HS-5 (cell line): ENCODE measurements around the gene MAP3K4.

ENCODE experiments used
- DNase-seq: peaks from one replicate; pipeline ENCODE4 v3.0.0-alpha.2; 2012; ENCODE audit warnings: low read depth

Gene MAP3K4

DNA sequence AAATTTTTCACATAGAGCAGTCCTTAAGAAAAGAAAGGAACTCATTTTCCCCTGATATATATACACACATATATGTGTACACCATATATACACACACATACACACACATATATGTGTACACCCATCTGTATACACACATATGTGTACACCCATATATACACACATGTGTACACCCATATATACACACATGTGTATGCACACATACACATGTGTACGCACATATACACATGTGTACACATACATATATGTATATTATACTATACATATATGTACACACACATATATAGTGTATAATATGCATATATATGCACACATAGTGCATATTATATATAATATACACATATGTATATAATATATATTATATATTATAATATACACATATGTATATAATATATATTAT, 9.1 kb downstream of the MAP3K4 start:
- no peak for DNase-seq

DNA sequence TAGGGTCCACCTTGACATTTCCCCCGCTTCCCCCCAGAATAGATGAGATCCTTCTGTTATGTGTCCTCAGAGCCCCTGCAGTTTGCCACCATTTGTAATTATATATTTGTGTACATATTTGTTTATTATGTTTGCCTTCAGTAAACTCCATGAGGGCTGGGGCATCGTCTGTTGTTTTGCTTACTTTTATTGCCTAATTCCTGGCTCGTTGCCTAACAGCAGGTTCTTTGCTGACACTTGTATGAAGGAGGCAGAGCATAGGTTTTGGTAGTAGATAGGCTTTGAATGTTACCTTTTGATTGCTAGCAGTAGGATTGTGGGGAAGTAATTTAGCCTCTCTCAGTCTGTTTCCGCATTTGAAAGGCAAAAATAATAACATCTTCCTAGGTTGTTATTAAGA, 9.9 kb downstream of the MAP3K4 start:
- DNase-seq, result no peak

DNA sequence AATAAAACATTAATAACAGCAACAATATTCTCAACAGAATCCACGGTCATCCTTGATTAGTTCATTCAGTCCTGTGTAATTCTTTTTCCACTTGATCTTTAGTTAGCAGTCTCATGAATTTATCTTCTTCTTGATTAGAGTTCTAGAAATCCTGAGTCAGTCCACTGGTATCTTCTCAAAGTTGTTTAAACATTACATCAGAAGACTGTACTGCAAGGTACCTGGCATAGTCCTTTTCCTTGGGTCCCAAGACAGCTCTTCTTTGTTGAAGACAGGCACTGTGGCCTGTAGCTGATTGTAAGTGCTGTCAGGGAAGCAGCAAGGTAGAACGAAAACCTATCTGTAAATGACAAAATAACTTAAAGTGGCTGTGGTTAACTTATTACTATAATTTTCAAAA, 11.8 kb downstream of the MAP3K4 start:
- DNase-seq, result no peak

DNA sequence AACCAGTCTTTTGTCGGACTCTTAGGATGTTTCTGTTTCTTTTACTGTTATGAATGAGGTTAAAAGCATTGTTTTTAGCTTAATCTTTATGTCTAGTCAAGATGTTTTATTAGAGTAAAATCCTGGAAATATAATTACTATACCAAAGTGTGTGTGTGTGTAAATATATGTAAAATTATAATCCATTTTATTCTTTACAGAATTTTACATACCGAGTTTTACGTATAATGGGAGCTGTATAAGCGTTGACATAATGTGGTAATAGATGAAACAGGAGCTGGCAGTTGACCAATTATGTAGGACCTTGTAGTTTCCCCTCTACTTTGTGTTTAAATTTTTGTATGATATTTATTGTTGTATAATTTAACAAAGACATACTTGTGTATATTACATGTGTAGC, 16.7 kb downstream of the MAP3K4 start:
- DNase-seq, result no peak

DNA sequence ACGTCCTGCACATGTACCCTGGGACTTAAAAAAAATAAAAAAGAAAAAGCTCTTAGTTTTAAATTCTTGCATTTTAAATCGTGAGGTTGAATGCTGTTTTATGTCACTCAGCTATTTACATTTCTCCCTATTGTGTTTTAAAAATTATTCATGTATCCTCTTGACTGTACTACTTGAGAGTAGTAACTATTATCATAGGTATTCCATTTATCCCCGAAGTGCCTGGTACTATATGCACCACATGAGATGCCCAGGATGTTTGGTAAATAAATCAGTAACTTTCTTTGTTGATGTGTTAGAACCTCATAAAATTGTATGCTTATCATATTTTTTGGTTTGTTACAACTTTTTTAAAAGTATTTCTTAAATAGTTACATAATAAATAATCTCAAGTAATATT, 18.4 kb downstream of the MAP3K4 start:
- no peak for DNase-seq

DNA sequence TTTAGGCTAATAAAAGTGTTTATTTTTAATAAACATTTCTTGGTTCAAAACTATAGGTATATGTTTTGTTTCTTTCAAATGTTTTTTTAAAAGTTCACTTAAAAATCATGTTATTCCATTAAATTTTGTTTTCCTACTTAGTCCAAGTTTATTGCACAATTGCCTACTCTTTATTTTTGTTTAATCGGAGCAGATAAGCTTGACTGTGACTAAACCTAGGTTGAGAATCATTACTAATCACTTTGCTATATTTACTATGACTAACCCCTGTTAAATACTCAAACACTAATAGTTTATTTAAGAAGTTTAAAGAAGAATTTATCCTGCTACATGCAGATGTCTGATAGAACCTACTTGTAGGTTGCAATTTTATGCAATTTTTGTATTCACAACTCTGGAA, 18.8 kb downstream of the MAP3K4 start:
- no peak for DNase-seq

DNA sequence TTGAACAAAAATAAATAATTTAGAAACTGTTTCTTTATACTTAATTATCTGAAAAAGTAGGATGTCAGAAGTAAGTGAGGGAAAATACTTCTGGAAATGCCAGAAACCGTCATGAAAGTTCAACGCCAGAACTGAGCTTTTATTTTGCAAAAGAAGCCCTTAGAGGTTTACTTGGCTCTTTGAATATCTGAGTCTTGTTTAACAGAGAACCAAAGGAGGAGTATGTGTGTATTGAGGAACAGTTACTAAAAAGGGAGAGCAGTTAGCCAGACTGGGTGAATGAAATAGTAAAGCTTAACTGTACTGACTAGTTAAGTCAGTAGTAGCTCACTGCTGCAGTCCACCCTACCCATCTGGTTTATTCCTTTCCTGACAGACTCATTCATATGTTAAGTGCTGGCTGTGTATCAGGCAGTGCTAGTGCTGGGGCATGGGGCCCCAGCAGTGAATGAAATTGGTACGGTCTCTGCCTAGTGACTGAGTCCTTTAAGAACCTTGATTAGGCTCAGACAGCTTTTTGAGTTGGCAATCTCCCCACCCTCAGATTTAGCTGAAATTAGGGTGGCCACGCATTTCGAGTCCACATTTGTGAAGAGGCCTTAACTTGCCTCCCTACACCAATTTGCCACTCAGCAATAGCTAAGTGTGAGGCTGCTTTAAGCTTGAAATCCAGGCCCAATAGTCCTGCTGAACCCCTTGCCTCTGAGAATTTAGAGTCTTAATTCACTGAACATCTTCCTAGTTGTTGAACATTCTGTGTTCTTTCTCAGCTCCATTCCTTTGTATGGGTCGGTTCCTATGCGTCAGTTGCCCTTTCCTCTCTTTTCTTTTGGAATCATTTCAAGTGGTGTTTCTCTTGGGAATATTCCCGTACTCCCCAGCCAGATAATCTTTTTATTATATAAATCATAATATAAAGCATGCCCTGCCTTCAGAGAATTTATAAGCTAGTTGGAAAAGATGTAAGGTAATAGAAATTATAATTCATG, 20.2 kb downstream of the MAP3K4 start:
- no peak for DNase-seq

DNA sequence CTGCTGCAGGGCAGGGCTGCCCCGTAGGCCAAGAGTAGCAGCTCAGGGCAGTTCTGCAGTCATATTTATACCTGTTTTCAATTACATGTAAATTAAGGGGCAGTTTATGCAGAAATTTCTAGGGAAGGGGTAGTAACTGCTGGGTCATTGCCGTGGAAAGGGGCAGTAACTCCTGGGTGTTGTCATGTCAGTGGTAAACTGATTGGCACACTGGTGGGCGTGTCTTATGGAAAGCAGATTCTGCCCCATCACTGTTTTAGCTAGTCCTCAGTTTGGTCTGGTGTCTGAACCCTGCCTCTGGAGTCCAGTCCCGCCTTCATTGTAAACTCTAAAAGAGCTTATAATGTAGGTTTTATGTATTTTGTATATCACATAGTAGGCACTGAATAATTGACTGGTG, 22.1 kb downstream of the MAP3K4 start:
- DNase-seq, result no peak

DNA sequence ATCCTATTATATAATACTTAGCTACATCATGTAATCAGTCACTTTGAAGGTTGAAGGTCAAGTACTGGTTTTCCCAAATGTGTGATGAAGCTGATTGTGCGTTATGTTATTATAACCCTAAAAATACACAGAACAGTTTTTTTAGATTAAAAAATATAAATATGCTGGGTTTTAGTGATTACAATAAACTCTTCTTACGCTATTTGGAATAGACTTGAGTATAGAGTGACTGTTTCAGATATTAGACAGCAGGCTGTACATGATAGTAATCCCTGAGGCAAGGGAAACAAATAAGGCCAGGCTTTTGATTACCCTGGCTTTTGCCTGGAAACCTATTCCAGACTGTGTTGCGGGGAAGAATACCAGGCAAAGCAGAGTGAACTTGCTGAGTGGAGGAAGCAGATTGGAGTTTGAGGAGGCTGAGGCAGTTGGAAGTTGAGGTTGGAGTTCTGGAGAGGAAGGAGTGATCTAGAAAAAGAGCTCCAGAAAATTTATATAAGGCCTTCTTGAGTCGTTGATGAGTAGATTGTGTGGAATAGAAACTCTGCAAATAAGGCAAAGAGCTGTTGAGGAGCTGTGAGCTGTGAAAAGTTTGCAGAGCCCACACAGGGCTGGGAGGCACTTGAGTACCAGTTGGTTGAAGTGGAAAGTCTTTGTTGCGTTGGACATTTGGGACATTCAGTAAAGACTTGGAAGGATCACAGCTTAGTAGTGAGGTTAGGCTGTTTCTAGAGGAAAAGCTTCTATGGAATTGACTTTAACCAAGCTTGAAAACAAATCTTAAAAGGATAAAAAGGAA, 26.4 kb downstream of the MAP3K4 start:
- DNase-seq, result no peak

DNA sequence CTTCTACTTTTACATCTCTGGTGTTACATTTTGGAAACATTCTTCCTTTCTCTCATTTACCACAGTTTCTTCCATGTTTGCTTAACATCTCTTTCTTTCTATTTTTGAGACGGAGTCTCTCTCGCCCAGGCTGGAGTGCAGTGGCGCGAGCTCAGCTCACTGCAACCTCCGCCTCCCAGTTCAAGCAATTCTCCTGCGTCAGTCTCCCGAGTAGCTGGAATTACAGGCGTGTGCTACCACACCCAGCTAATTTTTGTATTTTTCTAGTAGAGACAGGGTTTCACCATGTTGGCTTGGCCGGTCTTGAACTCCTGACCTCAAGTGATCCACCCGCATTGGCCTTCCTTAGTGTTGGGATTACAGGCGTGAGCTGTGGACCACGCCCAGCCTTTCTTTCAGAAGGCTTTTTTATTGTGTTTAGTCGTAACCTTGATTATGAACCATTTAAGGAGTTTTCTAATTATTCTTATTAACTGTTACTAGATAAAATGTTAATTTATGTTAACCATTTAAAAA, 27.8 kb downstream of the MAP3K4 start:
- DNase-seq, result no peak

DNA sequence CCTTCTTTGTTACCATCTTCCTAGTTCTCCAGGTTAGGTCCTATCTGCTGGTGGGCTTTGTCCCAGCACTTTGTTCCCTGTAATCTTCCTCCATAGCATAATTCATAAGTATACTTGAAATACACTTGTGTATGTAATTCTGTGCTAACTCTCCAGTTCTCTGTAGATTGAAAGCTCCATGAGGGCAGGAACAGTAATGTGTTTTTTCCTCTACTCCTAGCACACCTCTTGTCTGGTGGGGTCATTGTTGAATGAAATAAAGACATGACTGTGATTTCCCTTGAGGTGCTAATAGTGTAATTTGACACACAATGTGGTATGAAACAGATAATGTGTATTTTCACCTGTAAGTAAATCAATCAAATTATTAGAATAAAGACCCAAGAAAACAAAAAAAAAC, 30.0 kb downstream of the MAP3K4 start:
- DNase-seq, result no peak

DNA sequence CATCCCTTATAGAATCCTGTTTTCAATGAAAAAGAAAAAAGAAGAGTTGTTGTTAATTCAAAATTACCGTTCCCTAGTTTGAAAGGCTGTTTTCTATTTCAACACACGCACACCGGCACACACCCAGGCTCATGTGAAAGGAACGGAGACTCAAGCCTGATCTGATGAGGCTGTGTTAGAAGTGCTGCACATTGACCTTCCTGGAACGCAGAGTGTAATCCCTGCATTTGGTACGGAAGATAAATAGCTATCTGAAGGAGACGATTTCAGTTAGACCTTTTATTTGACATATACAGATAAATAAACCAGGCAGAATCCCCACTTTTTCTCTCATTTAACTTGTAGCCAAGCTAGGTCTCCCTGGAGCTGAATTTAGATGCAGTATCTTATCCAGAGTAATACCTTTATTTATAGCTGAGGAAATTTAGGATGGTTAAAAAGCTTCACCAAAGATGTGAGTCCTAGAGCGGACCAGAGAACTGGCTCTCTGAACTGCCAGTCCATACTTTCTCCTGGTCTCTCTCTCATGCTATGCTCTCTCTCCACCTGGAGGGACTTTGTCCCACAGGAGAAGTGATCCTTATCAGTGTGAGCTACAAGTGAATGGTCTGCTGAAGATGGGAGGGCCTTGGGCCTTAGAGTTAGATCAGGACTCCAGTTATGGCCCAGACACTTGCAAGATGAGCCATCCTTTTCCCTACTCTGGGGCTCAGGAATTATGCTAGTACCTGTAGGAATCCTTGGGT, 30.6 kb downstream of the MAP3K4 start:
- DNase-seq, result no peak

DNA sequence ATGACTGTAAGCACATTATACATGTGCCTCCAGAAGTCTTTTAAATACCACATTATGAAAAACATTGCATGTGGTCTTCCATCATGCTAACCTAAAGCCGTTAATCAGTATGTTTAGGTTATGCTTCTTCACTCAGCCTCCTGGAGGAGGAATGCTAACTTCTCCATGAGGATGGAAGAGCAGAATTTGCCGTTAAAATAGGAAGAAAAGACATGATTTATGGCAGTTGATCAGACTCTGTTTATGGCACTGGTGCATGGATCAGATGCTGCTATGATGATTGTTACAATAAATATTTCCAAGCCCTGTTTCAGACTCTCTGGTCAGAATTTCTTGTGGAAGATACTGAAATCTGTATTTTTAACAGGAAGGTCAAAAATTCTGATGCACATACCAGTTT, 31.7 kb downstream of the MAP3K4 start:
- no peak for DNase-seq

DNA sequence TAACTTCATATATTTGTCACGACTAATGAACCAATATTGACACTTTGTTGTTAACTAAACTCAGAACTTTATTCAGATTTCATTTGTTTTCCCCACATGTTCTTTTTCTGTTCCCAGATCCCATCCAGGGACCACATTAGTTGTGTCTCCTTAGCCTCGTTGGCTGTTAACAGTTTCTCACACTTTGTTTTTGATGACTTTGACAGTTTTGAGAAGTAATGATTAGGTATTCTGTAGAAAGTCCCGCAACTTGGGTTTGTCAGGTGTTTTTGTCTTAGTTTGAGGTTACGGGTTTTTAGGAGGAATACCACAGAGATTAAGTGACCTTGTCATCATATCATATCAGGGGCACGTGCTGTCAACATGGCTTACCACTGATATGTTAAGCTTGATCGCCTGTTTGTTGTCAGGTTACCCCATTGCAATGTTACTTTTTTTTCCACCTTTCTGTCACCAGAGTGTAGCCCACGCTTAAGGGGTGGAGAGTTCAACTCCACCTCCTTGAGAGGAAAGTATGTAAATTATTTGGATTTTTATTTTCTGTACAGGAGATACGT, 32.9 kb downstream of the MAP3K4 start:
- DNase-seq, result no peak

DNA sequence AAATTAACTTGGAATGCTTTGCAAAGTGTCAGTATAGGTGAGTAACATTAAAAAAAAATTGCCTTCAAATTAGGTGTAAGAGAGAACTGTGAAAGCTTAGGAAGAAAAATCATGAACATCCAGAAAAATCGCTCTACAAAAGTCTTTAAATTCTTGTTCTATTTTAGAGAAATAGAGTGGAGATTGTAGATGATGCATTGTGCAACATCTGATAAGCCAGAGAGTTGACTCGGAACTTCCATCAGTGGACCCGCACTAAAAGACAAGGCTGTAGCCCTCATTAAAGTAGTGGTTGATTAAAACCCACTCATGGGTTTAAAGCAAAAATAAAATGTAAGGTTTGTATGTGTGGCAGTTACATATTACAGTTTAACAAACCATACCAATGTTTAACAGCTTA, 35.8 kb downstream of the MAP3K4 start:
- no peak for DNase-seq

DNA sequence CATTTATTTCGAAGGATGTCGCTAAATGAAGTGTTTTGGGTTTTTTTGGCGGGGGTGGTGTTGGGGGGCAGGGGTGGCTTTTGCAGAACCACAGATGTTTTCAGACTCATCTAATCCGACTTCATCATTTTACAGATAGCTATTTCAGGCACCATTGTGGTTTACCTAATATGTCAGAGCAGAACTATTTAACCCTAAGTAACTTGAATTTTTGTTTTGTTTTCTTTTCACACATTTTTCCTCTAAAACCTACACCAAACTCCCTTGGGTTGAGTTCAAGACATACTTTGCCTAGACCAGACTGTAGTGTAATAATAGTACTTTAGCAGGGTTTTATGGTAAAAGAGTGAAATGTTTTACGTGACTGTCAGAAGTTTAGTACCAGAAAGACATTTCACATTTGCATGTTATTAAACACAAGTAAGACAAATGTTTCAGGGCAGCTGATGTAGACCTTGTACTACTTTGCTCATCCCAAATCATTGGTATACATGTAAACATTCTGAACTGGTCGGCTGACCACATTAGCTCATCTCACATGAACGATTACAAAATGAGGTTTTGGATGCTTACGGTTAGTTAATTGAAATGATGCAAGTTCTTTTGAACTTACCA, 37.7 kb downstream of the MAP3K4 start:
- peak; percentile 31 for DNase-seq

DNA sequence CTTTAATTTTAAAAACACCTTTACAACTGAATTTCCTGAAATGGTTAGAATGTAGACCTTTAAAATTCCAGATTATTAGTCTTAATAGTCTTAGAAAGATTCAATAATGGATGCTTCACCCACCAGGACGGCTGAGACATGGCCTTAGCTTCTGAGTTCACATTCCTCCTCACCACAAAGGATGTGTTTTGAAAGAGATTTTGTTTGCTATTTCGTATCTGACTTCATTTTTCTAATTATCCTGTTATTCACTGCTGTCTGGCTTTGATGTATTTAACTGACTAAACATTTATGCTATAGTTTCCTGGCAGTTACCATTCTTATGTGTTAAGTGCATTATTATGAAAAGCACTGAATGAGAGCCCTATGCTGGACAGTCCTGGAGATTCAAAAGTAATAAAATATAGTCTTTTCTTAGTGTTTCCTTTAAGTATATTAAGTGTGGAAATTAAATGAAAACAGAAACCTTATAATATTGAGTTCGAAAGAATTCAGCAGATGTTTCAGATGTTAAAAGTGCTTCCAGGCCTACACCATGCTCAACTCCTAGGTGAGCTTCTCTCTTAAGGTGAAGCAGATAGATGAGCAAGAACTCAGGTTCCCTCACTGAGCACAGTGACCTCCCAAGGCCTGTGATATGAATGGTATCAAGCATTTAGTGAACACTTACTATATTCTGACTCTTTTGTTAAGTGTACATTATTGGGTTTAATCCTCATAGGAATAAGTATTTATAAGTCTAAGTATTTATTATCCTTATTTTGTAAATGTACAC, 40.3 kb downstream of the MAP3K4 start:
- peak; percentile 60 for DNase-seq

DNA sequence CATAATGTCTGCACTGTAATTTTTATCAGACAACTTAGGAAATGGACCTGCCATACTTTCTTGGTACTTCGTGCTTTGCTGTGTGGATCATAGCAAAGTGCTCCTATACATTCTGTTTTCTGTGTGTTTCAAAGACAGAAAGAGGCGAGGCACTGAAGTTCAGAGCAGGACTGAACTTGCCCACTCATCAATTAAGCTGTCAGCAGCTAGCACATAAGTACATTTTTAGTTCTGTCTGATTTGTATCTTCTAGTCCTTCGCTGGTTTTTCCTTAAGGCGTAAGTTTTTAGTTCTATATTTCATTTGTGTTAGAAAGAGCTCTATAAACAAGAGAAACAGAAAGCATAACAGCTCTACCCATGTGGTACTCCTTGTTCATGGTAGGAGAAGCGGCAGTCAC, 42.1 kb downstream of the MAP3K4 start:
- DNase-seq, result no peak

DNA sequence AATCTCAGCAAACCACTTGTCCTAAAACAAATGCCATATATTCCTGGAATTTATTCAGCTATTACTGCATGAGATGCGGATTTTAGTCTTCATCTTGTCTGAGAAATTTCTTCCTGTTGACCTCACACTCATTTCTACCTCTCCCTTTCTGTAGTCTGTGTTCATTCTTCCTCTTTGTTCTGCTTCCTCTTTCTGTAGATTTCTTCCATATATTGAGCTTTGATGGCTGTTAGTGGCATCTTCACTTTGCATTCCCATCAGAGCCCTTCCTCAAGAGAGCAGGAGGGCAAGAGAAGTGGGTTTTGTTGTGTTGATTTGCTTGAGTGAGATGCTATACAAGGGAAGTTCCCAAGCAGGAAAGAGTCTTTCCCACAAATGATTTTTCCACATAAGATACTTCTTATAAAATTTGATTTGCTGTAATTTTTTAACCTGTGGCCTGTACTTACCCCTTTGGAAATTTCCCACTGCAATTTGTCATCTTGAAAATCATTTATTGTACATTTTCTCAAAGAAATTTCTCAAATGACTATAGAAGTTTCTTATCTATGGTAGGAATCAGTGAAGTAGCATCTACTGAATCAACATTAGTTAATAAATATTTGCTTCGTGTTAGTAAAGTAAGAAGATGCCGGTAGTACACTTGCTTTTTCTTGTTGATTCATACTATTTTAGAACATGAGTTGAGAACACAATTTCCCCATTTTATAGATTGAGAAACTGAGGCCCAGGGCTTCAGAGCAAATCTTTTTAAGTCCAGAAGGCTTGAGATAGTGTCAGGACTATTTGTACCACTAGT, 43.8 kb downstream of the MAP3K4 start:
- no peak for DNase-seq

DNA sequence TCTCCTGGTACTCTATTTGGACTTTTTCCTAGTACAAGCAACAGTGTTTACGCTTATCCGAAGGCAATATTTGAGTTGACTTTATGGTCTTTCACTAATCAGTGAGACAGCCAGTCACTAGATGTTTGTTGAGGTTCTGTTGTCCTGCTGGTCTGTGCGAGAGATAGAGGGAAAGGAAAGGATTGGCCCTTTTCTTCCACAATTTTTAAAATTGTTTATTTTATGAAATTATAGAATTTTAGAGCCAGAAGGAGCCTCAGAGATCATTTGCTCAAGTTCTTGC, 44.4 kb downstream of the MAP3K4 start:
- DNase-seq, result no peak
